CD4-positive, alpha-beta T cell treated with Interferon alpha-2 for 1 hour (primary cell): ENCODE measurements around the gene NR2F1.
"Not testable (repeated sequence)": the region's sequence is repeated elsewhere in the genome, so short reads cannot be mapped to it uniquely, and the experiment has no call there.

Source experiments
- DNase-seq, 2 donors: peaks; one replicate each; pipeline ENCODE4 v3.0.0-alpha.2; 2020 to 2022

The NR2F1 gene

GRCh38 chr5:93582677-93583438 lies at the start of gene NR2F1:
TSS of gene NR2F1 (plus strand) at chr5:93583222. CDS start at chr5:93585024, 1,802 bp downstream.
- DNase-seq: no peak

GRCh38 chr5:93545872-93546271 lies 37.1 kb upstream of the NR2F1 start:
- DNase-seq: no peak

GRCh38 chr5:93549594-93549993 lies 33.4 kb upstream of the NR2F1 start:
- DNase-seq: not testable (repeated sequence)

- DNase-seq: no peak
These were observed 25.9 kb upstream of the NR2F1 start for GRCh38 chr5:93557021-93557604.

- no peak for DNase-seq
These were observed 16.9 kb upstream of the NR2F1 start for GRCh38 chr5:93566091-93566490.

GRCh38 chr5:93567424-93567823 lies 15.6 kb upstream of the NR2F1 start:
- no peak for DNase-seq

GRCh38 chr5:93569300-93570160 lies 13.5 kb upstream of the NR2F1 start:
- DNase-seq: no peak

GRCh38 chr5:93570294-93571113 lies 12.5 kb upstream of the NR2F1 start:
- no peak for DNase-seq

GRCh38 chr5:93571114-93571949 lies 11.7 kb upstream of the NR2F1 start:
- no peak for DNase-seq

GRCh38 chr5:93572101-93572607 lies 10.9 kb upstream of the NR2F1 start:
- no peak for DNase-seq

- no peak for DNase-seq
These were observed 10.2 kb upstream of the NR2F1 start for GRCh38 chr5:93572608-93573353.

GRCh38 chr5:93573354-93574351 lies 9.4 kb upstream of the NR2F1 start:
- DNase-seq: no peak

- no peak for DNase-seq
These were observed 8.3 kb upstream of the NR2F1 start for GRCh38 chr5:93574491-93575305.

GRCh38 chr5:93575461-93576414 lies 7.3 kb upstream of the NR2F1 start:
- no peak for DNase-seq

- DNase-seq: no peak
These were observed 5.8 kb upstream of the NR2F1 start for GRCh38 chr5:93576994-93577853.
